Right renal cortex interstitium (tissue), 3 donors: ENCODE results near the gene SMCO2. TPM values are rescaled to one million over a fixed set of nuclear protein-coding genes. Genes with fewer than 3 reads are reported as not detected.

ENCODE experiments used
- DNase-seq, 3 donors: peaks; one replicate each; pipeline ENCODE4 v3.0.0-alpha.2; 2013; ENCODE audit warnings: low read depth in 3 of 3, low spot score in 2 of 3
- polyA plus RNA-seq, 3 donors: library from polyadenylated mRNA; unstranded; fragments of 120-200 nt; gene quantifications; one replicate each; pipeline ENCODE4 v1.2.1, GENCODE V29; 2013; ENCODE audit not compliant: insufficient read length in 3 of 3

Gene SMCO2
- polyA plus RNA-seq, 3 donors = 0.31 to 0.37 TPM; not detected in 1

DNA sequence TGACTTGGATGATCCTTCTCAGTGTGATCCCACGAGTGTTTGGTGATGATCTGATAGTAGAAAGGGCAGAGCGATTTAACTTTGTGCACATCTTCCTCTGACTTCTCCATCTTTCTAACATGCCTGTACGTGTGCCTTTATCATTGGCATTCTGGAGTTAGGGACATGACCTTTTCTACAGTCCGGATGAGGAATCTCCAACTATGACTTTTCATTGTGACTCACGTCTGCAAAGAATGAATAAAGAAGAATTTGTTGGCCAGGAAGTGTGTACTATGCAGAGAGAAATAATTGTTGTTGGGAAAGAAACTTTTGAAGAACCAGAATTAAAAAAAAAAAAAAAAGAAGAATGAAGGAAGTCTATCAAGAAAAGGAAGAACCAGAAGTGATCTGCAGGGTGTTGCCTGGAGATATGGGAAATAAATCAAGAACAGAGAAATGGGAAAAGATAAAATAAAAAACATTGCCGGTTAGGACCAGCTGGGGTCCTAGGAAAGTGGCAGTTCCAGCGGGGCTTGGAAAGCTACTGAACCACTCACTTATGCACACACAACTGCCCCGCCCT, 102.8 kb downstream of the SMCO2 start:
- DNase-seq = no peak

DNA sequence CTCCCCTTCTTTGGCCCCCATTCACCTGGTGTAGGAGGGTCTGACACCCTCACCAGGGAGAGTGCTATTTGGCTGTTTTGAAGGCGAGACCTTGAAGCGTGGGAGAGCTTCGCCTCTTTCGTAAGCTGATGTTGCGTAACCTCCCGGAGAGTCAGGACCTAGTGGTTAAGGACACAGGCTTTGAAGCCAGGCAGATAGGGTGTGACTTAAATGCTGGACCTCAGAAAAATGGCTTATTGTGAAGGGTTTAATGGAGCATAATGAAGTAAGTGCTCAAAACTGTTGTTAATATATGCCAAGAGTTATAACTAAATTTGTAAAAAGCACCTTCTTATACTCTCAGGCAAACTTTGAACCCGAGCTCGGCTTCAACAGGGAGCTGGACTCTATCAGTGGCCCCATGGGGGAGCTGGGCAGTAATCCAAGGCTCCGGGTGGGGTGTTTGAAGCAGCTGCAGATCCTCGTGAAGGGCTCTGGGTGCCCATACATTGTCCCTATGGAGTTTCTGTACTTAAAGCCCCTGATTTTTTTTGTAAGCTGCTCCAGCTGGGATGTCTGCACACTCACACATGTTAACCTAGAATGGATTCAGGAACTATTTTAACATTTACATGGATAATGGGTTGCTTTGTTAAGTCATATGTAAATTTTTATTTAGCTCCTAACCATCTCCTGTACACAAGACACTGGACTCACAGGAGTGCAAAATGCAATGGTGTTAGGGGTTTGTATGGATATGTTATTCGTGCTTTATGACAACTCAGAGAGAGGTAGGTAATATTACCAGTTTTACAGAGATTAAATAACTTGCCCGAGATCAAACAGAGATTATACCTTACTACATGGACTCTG, 103.5 kb downstream of the SMCO2 start:
- DNase-seq = peak in 2 of 3 donors; percentile 67 to 69

DNA sequence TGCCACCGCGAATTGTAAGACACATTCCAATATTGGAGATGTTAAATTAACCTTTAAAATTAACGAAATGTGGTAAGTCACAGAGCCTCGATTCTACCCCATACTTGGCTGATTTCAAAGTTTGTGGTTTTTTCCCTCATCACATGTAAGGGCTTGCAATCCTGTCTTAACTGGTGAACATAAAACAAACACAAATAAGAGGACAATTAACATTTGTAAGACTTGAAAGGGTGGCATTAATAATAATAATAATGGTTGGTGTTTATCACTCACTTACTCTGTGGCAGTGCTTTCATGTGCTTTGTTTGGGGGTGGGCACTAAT, 104.1 kb downstream of the SMCO2 start:
- no peak for DNase-seq

DNA sequence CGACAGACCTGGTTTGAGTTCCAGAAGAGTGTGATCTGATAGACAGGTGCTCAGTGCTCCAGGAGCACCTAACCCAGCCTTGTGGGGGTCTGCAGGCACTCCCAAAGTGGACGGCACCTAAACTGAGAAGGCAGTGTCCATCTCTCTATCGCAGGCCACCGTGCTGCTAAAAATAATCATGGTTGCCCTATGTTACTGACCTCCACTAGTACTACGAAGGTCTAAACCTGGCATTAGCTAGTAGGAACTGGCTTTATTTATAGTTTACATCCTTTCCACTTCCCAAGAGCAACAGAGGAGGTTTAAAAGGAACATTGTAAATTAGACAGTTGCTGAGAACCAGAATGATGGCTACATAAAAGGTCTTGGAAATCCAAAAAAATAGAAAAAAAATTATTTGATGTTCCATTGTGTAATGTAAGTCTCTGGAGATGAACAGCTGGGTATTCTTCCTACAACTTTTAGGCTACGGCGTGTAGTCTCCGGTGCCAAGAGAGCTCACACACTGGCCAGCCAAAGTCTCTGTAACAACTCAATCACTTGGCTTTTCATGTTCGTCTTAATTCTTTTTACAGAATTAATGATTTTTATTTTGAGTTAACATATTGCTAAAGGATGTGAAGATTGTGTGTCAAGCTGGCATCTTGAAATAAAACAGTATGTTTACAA, 104.8 kb downstream of the SMCO2 start:
- no peak for DNase-seq

Other genes with a start within 250 kb of the SMCO2 start
- gene STK38L, start 202.4 kb upstream of the SMCO2 start, polyA plus RNA-seq = 10 to 100 TPM; 43.0 to 53.7 (median 50.4) TPM
- gene BMAL2, start 113.9 kb upstream of the SMCO2 start, polyA plus RNA-seq = 1 to 10 TPM; 6.2 to 7.6 (median 6.2) TPM
- 10 to 100 TPM; 66.9 to 90.8 (median 84.2) TPM for gene PPFIBP1, start 77.5 kb downstream of the SMCO2 start, polyA plus RNA-seq
- gene REP15, start 249.7 kb downstream of the SMCO2 start, polyA plus RNA-seq = 1 to 10 TPM; 2.5 to 2.9 (median 2.8) TPM